GM21825 (cell line): Measurements from ENCODE around the gene ALKAL2.

Experiments
- ATAC-seq: cut with Tn5 transposase; IDR thresholded peaks from one replicate; pipeline ENCODE4 v1.9.1; 2021; ENCODE audit warnings: mild to moderate bottlenecking, moderate library complexity; ENCODE audit not compliant: unreplicated experiment

ALKAL2 gene

GRCh38 chr2:249538-250042 lies 38.3 kb downstream of the ALKAL2 start:
- ATAC-seq = no peak

GRCh38 chr2:248724-249123 lies 39.2 kb downstream of the ALKAL2 start:
- no peak for ATAC-seq

GRCh38 chr2:246489-247144 lies 41.3 kb downstream of the ALKAL2 start:
- ATAC-seq = no peak

GRCh38 chr2:244547-244946 lies 43.3 kb downstream of the ALKAL2 start:
- no peak for ATAC-seq

GRCh38 chr2:238869-239268 lies 49.0 kb downstream of the ALKAL2 start:
- ATAC-seq = no peak

- ATAC-seq = no peak
Observed at GRCh38 chr2:238431-238830, 49.5 kb downstream of the ALKAL2 start.

GRCh38 chr2:237878-238277 lies 50.0 kb downstream of the ALKAL2 start:
- no peak for ATAC-seq

GRCh38 chr2:236993-237539 lies 50.8 kb downstream of the ALKAL2 start:
- ATAC-seq = no peak

- ATAC-seq = no peak
Observed at GRCh38 chr2:234421-234820, 53.5 kb downstream of the ALKAL2 start.

- ATAC-seq = no peak
Observed at GRCh38 chr2:233030-233429, 54.9 kb downstream of the ALKAL2 start.

GRCh38 chr2:231521-232185 lies 56.2 kb downstream of the ALKAL2 start:
- no peak for ATAC-seq
